Lower lobe of right lung (tissue), 2 donors: ENCODE results near the gene ZNF697. TPM values are rescaled to one million over a fixed set of nuclear protein-coding genes. Genes with fewer than 3 reads are reported as not detected.
"Not testable (repeated sequence)": the region's sequence is repeated elsewhere in the genome, so short reads cannot be mapped to it uniquely, and the experiment has no call there.

Experiments used
- ATAC-seq, 2 donors: fragments of 200-7000 bp; cut with Tn5 transposase; one replicate each; pipeline ENCODE4 v1.9.1; 2020 to 2022; ENCODE audit warnings: mild to moderate bottlenecking in 2 of 2, moderate library complexity in 2 of 2
- DNase-seq: peaks from one replicate; pipeline ENCODE4 v3.0.0-alpha.2; 2020
- H3K27ac ChIP-seq: fragments of 200-600 bp; one replicate; pipeline ENCODE4 v1.8.0; 2022
- H3K27me3 ChIP-seq: fragments of 200-600 bp; one replicate; pipeline ENCODE4 v1.8.0; 2022; ENCODE audit warnings: low read depth
- H3K36me3 ChIP-seq: fragments of 200-600 bp; one replicate; pipeline ENCODE4 v1.8.0; 2022; ENCODE audit warnings: mild to moderate bottlenecking
- H3K4me1 ChIP-seq: fragments of 200-600 bp; one replicate; pipeline ENCODE4 v1.8.0; 2022
- H3K4me3 ChIP-seq: fragments of 200-600 bp; one replicate; pipeline ENCODE4 v1.8.0; 2022; ENCODE audit warnings: mild to moderate bottlenecking
- H3K9me3 ChIP-seq: fragments of 200-600 bp; one replicate; pipeline ENCODE4 v1.8.0; 2022
- intact Hi-C: fragments of 100-400 bp; cut with DNase I; formaldehyde crosslinking; loops from one replicate; pipeline ENCODE4 v1.11.0; 2022
- total RNA-seq: library from RNA; stranded (reverse); fragmentation: NEBNext Ultra II Directional; extraction: Animal tissue kit (Norgen Biotek cat#: 25700); gene quantifications from one replicate; pipeline ENCODE4 v1.2.1, GENCODE V29; 2021
- TF ChIP-seq, protein P1 (sequence below): fragments of 200-600 bp; IDR thresholded peaks from one replicate; pipeline ENCODE4 v1.8.0; 2022; ENCODE audit warnings: antibody characterized with exemption, mild to moderate bottlenecking
- donor health status: DM: no; HTN: yes; CAD: no; lungs with severe emphysema.

Gene ZNF697
- total RNA-seq, 1 donor from 2014 or later: 8.7 TPM

DNA sequence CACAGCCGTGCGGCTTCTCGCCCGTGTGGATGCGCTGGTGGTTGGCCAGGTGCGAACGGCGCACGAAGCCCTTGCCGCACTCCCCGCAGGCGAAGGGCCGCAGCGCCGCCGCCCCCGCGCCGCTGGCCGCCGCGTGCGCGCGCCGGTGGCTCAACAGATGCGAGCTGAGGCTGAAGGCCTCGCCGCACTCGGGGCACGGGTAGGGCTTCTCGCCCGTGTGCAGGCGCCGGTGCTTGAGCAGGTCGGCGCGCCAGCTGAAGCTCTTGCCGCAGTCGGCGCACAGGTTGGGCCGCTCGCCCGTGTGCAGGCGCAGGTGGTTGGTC, 24.9 kb downstream of the ZNF697 start:
- H3K36me3 ChIP-seq: peaks cover 27% of the 10 kb centered on the region
- intact Hi-C loops: no loop called here
- DNase-seq: no peak
- no peaks in the 10 kb centered on the region for H3K27me3 ChIP-seq
- peaks cover 21% of the 10 kb centered on the region for H3K4me1 ChIP-seq
- no peak for ATAC-seq
- H3K4me3 ChIP-seq: no peak overlapping the region
- H3K27ac ChIP-seq: no peak overlapping the region
- TF ChIP-seq, protein P1, sequence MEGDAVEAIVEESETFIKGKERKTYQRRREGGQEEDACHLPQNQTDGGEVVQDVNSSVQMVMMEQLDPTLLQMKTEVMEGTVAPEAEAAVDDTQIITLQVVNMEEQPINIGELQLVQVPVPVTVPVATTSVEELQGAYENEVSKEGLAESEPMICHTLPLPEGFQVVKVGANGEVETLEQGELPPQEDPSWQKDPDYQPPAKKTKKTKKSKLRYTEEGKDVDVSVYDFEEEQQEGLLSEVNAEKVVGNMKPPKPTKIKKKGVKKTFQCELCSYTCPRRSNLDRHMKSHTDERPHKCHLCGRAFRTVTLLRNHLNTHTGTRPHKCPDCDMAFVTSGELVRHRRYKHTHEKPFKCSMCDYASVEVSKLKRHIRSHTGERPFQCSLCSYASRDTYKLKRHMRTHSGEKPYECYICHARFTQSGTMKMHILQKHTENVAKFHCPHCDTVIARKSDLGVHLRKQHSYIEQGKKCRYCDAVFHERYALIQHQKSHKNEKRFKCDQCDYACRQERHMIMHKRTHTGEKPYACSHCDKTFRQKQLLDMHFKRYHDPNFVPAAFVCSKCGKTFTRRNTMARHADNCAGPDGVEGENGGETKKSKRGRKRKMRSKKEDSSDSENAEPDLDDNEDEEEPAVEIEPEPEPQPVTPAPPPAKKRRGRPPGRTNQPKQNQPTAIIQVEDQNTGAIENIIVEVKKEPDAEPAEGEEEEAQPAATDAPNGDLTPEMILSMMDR: no peak
- H3K9me3 ChIP-seq: no peaks in the 10 kb centered on the region

DNA sequence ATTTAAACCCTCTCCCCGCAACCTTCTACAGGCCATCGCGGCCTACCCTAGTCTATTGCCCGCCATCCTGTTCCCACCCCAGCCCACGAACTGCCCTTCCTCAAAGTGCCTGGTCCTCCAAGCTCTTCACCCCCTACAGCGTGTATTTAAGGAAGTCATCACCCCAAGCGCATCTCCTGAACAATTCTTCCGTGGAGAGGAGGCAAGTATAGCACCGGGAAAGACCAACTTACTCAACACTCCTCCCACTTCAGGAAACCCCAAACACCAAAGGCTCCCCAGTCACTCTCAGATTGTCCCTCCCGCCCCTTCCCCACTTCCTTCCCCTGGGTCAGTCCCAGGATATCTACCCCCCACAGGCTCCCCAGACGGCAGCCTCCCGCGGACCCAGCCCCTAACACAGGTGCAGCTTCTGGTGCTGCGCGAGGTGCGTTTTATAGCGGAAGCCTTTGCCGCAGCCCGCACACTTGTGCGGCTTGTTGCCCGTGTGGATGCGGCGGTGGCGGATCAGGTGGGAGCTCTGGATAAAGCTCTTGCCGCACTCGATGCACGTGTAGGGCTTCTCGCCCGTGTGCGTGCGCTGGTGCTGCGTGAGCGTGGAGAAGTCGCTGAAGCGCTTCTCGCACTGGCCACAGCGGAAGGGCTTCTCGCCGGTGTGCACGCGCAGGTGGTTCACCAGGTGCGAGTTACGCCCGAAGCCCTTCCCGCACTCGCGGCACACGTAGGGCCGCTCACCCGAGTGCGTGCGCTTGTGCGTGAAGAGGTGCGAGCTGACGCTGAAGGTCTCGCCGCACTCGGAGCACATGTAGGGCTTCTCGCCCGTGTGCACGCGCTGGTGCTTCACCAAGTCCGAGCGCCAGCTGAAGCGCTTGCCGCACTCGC, 25.5 kb downstream of the ZNF697 start:
- Histone ChIP-seq H3K9me3 (no peaks in the 10 kb centered on the region), H3K27ac (no peak overlapping the region), H3K4me3 (no peak overlapping the region), H3K36me3 (peaks cover 27% of the 10 kb centered on the region), H3K4me1 (peaks cover 22% of the 10 kb centered on the region), H3K27me3 (no peaks in the 10 kb centered on the region)
- TF ChIP-seq, protein P1: no peak
- peak in 1 of 2 donors; percentile 17 for ATAC-seq
- intact Hi-C loops: no loop called here
- no peak for DNase-seq

DNA sequence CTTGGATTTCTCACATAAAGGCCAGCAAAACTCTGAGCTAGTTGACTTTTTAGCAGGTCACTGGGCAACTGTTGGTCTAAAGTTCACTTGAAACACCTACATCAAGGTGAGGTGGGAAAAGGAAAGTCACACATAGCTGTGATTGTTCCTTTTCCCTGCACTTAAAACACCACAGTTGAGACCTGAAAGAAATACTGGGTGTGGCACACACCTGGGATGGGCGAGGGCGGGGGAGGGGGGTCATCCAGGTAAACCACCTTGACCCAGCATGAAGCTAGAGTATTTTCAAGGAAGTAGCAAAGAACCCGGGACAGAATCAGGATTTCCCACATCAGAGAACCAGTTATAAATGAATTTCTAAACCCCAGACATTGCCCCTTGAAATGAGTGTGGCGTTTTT, 26.4 kb downstream of the ZNF697 start:
- H3K9me3 ChIP-seq: no peaks in the 10 kb centered on the region
- TF ChIP-seq, protein P1: no peak
- no peak overlapping the region for H3K4me3 ChIP-seq
- no peak overlapping the region for H3K27ac ChIP-seq
- peaks cover 27% of the 10 kb centered on the region for H3K36me3 ChIP-seq
- DNase-seq (no peak), ATAC-seq (no peak)
- H3K27me3 ChIP-seq: no peaks in the 10 kb centered on the region
- intact Hi-C loops: no loop called here
- H3K4me1 ChIP-seq: peaks cover 15% of the 10 kb centered on the region

DNA sequence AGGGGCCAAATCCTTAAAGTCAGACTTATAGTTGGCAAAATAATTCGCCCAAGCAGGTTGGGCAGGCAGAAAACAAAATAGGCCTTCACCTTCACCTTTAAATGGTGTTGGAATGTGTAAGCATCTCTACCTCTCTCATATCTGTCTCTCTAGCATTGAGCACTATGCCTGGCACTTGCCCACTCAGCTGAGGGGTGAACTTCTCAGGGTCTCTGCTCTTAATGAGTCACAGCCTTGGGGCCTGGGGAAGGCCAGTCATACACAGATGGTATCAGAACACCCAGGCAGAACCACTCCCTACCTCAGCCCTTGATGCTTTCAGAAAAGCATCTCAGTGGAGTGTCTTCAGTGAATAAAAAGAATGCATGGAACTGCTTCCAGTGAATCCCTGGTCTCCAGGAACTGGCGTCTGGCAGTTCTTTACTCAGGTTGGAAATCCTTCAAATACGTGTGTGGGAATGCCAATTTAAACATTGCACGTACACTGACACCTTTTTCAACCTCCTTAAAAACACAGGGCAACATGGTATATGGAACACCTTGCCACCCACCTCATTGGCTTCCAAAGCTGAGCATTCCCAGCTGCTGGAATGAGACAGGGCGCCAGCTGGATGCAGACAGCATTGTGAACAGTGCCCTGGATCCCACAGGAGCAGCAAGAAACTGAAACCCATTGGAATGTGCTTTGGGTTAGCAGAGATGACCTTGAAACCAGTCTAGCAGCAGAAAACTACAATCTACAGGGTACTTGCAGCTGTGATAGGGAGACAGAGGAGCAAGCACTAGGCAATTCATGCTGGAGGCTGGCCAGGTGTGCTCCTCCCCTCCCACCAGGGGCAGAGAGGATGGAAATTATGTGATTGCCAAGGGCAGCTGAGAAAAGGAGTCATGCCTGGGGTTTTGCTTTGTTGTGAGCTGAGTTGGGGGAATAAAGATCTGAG, 30.0 kb downstream of the ZNF697 start:
- Histone ChIP-seq H3K36me3 (peaks cover 6% of the 10 kb centered on the region), H3K27ac (no peak overlapping the region), H3K27me3 (no peaks in the 10 kb centered on the region), H3K4me1 (peaks cover 14% of the 10 kb centered on the region), H3K9me3 (no peaks in the 10 kb centered on the region), H3K4me3 (no peak overlapping the region)
- ATAC-seq (no peak), DNase-seq (no peak)
- intact Hi-C loops: no loop called here
- TF ChIP-seq, protein P1: no peak

DNA sequence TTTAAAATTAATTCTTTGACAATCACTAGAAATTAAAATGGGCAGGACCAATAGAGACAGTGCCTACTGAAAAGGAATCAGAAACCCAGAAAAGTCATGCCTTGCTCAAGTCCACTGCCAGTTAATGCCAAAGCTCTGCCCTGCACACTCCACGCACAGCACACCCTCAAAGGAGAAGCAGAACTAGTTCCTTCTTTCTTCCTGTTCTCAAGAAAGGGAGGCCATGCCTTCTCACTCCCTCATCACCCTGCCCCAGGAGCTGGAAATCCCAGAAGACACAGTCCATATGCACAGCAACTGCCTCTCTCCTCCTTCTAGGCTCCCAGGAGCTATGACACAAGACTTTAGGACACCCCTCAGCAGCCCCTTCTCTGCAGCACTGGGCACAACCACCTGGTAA, 31.3 kb downstream of the ZNF697 start:
- H3K36me3 ChIP-seq, H3K27me3 ChIP-seq, H3K4me3 ChIP-seq, intact Hi-C loops, H3K9me3 ChIP-seq, ATAC-seq, DNase-seq, H3K27ac ChIP-seq: not testable (repeated sequence)
- H3K4me1 ChIP-seq: peaks cover 16% of the 10 kb centered on the region

DNA sequence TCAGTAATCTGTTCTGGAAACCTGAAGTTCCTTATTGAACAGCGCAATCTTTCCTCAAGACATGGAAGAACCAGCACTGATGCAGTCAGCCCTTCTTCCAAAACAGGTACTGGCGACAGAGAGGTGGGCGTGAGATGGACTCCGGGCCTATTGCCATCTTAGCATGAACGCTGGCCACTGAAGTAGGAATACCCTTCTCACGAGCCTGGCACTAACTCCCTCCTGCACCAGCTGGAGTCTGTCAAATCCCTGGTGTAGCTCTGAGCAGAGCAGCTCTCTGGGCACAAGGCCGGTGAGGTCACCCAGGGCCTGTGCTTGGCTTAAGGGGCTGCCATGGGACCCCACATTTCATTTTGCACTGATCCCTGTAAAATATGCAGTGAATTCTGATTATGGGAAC, 33.0 kb downstream of the ZNF697 start:
- H3K4me3 ChIP-seq, H3K27me3 ChIP-seq, intact Hi-C loops, ATAC-seq, H3K27ac ChIP-seq, H3K36me3 ChIP-seq, H3K9me3 ChIP-seq, DNase-seq: not testable (repeated sequence)
- peaks cover 18% of the 10 kb centered on the region for H3K4me1 ChIP-seq
